IPS DF 6.9 (cell line): Measurements from ENCODE around the gene RPLP2.
A peak's percentile ranks its signal among the peaks of the same experiment; 100 is the strongest.

ENCODE experiments used
- DNase-seq: peaks from one replicate; pipeline ENCODE4 v3.0.0-alpha.2; 2013; ENCODE audit warnings: low read depth, low spot score
- H3K27ac ChIP-seq: one replicate; pipeline ENCODE4 v1.5.1; 2013; ENCODE audit warnings: low read length, control low read depth
- H3K27me3 ChIP-seq: 2 replicates; pipeline ENCODE4 v1.6.1; 2013; ENCODE audit warnings: mild to moderate bottlenecking, low read length; ENCODE audit not compliant: control insufficient read depth, insufficient read depth
- H3K36me3 ChIP-seq: 2 replicates; pipeline ENCODE4 v1.6.1; 2013; ENCODE audit warnings: low read length; ENCODE audit not compliant: control insufficient read depth, insufficient read depth
- H3K4me1 ChIP-seq: 2 replicates; pipeline ENCODE4 v1.6.1; 2013; ENCODE audit warnings: low read length; ENCODE audit not compliant: control insufficient read depth, insufficient read depth
- H3K4me3 ChIP-seq: 2 replicates; pipeline ENCODE4 v1.5.1; 2013; ENCODE audit warnings: mild to moderate bottlenecking, low read length
- H3K9me3 ChIP-seq: 2 replicates; pipeline ENCODE4 v1.6.1; 2013; ENCODE audit warnings: low read length, inconsistent platforms; ENCODE audit not compliant: control insufficient read depth, insufficient read depth
- WGBS: extraction: QIAGEN DNeasy Blood & Tissue Kit; methylation state at CpG from one replicate; pipeline ENCODE4 v1.1.7; 2013; ENCODE audit warnings: mixed read lengths, missing lambda C conversion rate; ENCODE audit not compliant: insufficient read length, insufficient coverage; 5-methylcytosine and 5-hydroxymethylcytosine counted together

Gene RPLP2

GRCh38 chr11:839280-839623 is 29.5 kb downstream of the RPLP2 start:
- Histone ChIP-seq H3K4me1 (peaks cover 7% of the 10 kb centered on the region), H3K9me3 (no peaks in the 10 kb centered on the region), H3K4me3 (no peak overlapping the region), H3K27ac (no peak overlapping the region), H3K27me3 (no peaks in the 10 kb centered on the region), H3K36me3 (peaks cover 27% of the 10 kb centered on the region)
- no peak for DNase-seq
- WGBS = no CpG with 5 or more reads among the region's 5 CpGs

GRCh38 chr11:839875-840617 is 30.3 kb downstream of the RPLP2 start:
- WGBS = no CpG with 5 or more reads among the region's 25 CpGs
- Histone ChIP-seq H3K4me3 (no peak overlapping the region), H3K27me3 (no peaks in the 10 kb centered on the region), H3K9me3 (no peaks in the 10 kb centered on the region), H3K36me3 (peaks cover 27% of the 10 kb centered on the region), H3K27ac (no peak overlapping the region), H3K4me1 (peaks cover 6% of the 10 kb centered on the region)
- no peak for DNase-seq

DNA sequence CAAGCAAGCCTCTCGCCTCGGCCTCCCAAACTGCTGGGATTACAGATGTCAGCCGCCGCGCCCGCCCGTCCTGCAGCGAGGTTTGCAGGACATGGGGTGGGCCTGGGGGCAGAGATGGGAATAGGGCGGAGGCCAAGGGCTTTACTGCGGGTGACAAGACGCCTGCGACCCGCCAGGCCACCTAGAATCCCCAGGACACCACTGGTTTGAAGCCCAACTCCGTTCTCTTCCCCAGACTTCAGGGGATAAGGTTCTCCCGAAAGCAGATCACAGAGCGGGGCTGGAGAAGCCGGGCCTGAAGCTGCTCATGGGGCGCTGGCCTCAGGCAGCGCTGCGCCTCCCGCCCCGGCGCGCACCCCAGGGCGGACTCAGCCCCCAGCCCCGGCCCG is 32.2 kb downstream of the RPLP2 start:
- Histone ChIP-seq H3K4me3 (peak overlapping the region; percentile 93), H3K27ac (no peak overlapping the region), H3K36me3 (peaks cover 27% of the 10 kb centered on the region), H3K9me3 (no peaks in the 10 kb centered on the region), H3K4me1 (peaks cover 13% of the 10 kb centered on the region), H3K27me3 (no peaks in the 10 kb centered on the region)
- WGBS = no CpG with 5 or more reads among the region's 27 CpGs
- DNase-seq = no peak

DNA sequence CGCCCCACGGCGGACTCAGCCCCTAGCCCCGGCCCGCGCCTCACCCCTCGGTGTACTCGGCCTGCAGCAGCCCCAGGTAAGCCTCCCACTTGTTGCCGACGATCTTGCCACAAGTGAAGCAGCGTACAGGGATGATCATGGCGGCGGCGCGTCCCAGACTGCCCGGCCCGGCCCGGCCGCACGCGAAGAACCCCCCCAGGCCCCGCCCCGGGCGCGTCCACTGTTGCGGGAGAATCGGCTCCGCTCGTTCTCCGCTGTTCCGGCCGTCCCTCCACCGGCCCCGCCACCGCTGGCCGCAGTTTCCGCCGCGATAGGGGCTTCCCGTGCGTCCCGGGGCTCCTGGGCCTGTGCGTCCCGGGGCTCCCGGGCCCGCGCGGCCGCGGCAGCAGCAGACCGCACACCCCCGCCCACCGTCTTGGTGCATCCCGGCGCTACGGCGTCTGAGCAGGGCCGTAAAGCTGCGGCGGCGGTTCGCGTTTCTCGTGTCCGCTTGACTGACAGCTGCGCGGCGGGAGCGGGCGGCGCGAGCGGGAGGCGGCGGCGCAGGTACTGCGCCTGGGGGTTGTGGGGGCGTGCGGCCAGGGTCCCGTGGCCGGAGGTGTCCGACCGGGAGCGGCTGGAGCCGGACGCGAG is 32.7 kb downstream of the RPLP2 start, which contains the start of the genes POLR2L and TSPAN4:
Gene POLR2L, minus strand, starts transcription at position 160 of the 633 bp plus-strand sequence. Its CDS starts 21 bp downstream, at position 139.
Gene TSPAN4, plus strand, starts transcription at position 483 of the 633 bp plus-strand sequence. CDS start 7,453 bp downstream, outside the sequence.
- no CpG with 5 or more reads among the region's 87 CpGs for WGBS
- H3K27ac ChIP-seq = no peak within 1 kb of the TSS
- peaks cover 27% of the 10 kb centered on the region for H3K36me3 ChIP-seq
- H3K27me3 ChIP-seq = no peaks in the 10 kb centered on the region
- no peaks in the 10 kb centered on the region for H3K9me3 ChIP-seq
- H3K4me1 ChIP-seq = peaks cover 13% of the 10 kb centered on the region
- peak within 1 kb of the TSS; percentile 93 for H3K4me3 ChIP-seq
- no peak for DNase-seq

GRCh38 chr11:843086-843734 is 33.4 kb downstream of the RPLP2 start:
- Histone ChIP-seq H3K27ac (no peak overlapping the region), H3K36me3 (peaks cover 21% of the 10 kb centered on the region), H3K27me3 (no peaks in the 10 kb centered on the region), H3K9me3 (no peaks in the 10 kb centered on the region), H3K4me1 (peaks cover 13% of the 10 kb centered on the region), H3K4me3 (peak overlapping the region; percentile 93)
- no CpG with 5 or more reads among the region's 53 CpGs for WGBS
- no peak for DNase-seq

DNA sequence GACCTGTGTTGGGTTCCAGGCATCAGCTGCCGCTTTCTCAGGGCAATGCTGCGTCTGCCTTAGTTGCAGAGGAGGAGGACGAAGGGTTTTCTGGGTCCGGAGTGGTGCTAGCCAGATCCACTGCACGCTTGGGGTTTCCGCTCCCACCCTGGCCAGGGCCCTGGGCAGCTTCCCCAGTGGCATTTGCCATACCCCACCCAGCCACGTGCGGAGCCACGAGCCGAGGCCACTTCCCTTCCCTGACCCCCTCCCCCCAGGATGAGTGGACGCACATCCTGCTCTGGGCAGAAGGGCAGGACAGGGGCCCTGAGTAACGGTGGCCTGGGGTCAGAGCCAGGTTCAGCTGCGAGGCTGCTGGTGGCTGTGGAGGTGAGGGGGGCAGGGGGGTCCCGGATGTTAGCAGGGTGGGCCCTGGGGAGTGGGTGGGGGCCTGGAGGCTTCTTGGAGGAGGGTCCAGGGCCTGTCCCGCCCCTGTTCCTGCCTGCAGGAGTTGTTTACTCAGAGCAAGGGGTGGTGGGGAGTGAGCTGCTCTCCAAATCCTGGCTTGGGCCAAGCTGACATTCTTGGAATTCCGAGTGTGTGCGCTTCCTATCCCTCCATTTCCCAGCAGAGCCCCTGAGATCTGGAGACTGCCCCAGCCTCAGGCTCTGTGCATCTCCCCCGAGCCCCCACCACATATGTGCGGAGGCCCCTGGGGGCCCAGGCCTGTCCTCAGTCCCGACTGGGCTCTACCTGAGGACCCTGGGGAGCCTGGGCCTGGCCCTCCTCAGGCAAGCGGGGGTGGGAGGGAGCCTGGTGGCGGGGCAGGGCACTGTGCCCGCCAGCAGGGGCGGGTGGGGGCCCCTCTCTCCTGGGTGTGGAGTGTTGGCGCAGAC is 34.3 kb downstream of the RPLP2 start:
- no peak for DNase-seq
- Histone ChIP-seq H3K4me3 (peak overlapping the region; percentile 93; the same call in 1 of the 2 replicates), H3K9me3 (no peaks in the 10 kb centered on the region), H3K36me3 (peaks cover 15% of the 10 kb centered on the region), H3K4me1 (peaks cover 14% of the 10 kb centered on the region), H3K27me3 (no peaks in the 10 kb centered on the region), H3K27ac (no peak overlapping the region)
- WGBS = no CpG with 5 or more reads among the region's 25 CpGs

GRCh38 chr11:844693-845644 is 35.2 kb downstream of the RPLP2 start:
- no peak overlapping the region for H3K27ac ChIP-seq
- H3K9me3 ChIP-seq = no peaks in the 10 kb centered on the region
- no CpG with 5 or more reads among the region's 31 CpGs for WGBS
- peaks cover 9% of the 10 kb centered on the region for H3K36me3 ChIP-seq
- peak overlapping the region; percentile 32; the same call in 1 of the 2 replicates for H3K4me3 ChIP-seq
- DNase-seq = no peak
- no peaks in the 10 kb centered on the region for H3K27me3 ChIP-seq
- H3K4me1 ChIP-seq = peaks cover 14% of the 10 kb centered on the region

DNA sequence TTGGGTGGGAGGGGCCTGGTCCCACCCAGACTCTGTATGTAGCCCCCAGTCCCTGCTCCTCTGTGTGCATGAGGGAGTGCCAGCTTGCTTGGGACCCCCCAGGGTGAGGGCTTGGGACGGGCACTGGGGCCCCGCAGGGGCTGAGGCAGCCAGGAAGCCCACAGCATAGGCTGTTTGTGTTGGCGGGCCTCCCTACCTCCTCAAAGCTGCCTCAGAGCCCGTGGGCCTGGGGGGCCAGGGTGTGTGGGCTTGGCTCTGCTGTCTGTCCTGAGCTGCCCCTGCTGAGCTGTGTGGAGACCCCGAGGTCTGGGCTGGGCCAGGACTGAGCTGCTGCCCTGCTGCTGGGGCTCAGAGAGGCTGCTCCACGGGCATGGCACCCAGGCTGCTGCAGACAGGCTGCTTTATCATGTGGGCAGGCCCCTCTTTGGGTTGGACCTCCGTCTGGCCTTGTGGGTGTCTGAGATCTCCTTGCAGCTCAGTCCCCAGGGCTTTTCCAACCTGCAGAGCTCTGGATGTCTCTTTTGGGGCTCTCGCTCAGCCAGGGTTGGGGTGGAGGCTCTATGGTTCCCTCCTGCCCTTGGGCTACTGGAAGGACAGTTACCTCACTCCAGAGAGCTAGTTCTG is 36.2 kb downstream of the RPLP2 start:
- DNase-seq = no peak
- Histone ChIP-seq H3K4me1 (peaks cover 14% of the 10 kb centered on the region), H3K9me3 (no peaks in the 10 kb centered on the region), H3K4me3 (no peak overlapping the region), H3K27ac (no peak overlapping the region), H3K36me3 (no peaks in the 10 kb centered on the region; the same call in 1 of the 2 replicates), H3K27me3 (no peaks in the 10 kb centered on the region)
- WGBS = no CpG with 5 or more reads among the region's 8 CpGs

DNA sequence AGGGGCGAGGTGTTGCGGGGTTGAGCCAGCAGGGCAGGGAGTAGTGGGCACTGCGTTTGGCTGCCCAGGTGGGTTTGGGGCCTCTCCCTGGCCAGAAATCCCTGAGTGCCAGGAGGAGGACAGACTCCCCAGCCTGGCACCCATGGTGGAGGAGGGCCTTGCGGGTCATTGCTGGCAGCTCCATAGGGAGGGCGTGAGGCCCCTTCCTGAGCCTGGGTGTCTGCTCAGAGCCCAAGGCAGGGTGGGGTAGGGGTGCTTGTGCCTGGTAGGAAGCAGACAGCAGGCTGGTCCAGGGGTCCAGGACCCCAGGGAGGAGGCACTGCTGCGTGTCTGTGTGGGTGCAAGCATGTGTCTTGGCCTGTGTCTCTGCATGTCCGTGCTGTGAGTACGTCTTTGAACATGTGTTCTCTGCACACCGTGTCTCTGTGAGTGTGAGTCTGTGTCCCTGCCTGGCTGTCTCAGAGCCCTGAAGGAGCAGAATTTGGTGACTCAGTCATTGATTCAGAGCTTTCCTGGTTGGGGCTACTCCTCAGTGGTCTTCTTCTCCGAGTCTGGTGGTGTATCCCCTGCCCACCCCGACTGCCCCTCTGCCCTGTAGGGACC is 36.8 kb downstream of the RPLP2 start:
- no peak for DNase-seq
- Histone ChIP-seq H3K4me3 (no peak overlapping the region), H3K9me3 (no peaks in the 10 kb centered on the region), H3K4me1 (peaks cover 16% of the 10 kb centered on the region), H3K27me3 (no peaks in the 10 kb centered on the region), H3K36me3 (no peaks in the 10 kb centered on the region; the same call in 1 of the 2 replicates), H3K27ac (no peak overlapping the region)
- WGBS = no CpG with 5 or more reads among the region's 11 CpGs
